Nephron progenitor cell (in vitro differentiated cells): ENCODE measurements around the gene SRSF4.

Source experiments
- DNase-seq: peaks from one replicate; pipeline ENCODE4 v3.0.0; 2021
- H3K27ac Mint-ChIP-seq: 2 replicates; pipeline ENCODE4 v1.8.0; 2021; ENCODE audit warnings: mild to moderate bottlenecking, moderate library complexity, mixed read lengths
- H3K27me3 Mint-ChIP-seq: 2 replicates; pipeline ENCODE4 v1.8.0; 2021; ENCODE audit warnings: mild to moderate bottlenecking, low read depth, mixed read lengths; ENCODE audit not compliant: poor library complexity
- H3K36me3 Mint-ChIP-seq: 2 replicates; pipeline ENCODE4 v1.8.0; 2021; ENCODE audit warnings: low read depth, mixed read lengths
- H3K4me1 Mint-ChIP-seq: 2 replicates; pipeline ENCODE4 v1.8.0; 2021; ENCODE audit warnings: mixed read lengths
- H3K4me3 Mint-ChIP-seq: 2 replicates; pipeline ENCODE4 v1.8.0; 2021; ENCODE audit warnings: mild to moderate bottlenecking, moderate library complexity, mixed read lengths
- H3K9me3 Mint-ChIP-seq: 2 replicates; pipeline ENCODE4 v1.8.0; 2021; ENCODE audit warnings: mild to moderate bottlenecking, moderate library complexity, mixed read lengths
- CTCF ChIP-seq: fragments of 200-600 bp; sonication (generic); IDR thresholded peaks from 2 replicates; pipeline ENCODE4 v1.5.0; 2021; ENCODE audit warnings: antibody characterized with exemption

Gene SRSF4

GRCh38 chr1:29121936-29122681 lies 59.6 kb downstream of the SRSF4 start:
- no peak for TF ChIP-seq CTCF
- Mint-ChIP-seq H3K27ac (no peak overlapping the region), H3K36me3 (peaks cover 29% of the 10 kb centered on the region), H3K27me3 (peaks cover 58% of the 10 kb centered on the region), H3K9me3 (no peaks in the 10 kb centered on the region), H3K4me1 (peaks cover 10% of the 10 kb centered on the region), H3K4me3 (peak overlapping the region; percentile 70)
- peak; percentile 56 for DNase-seq

- Mint-ChIP-seq H3K9me3 (no peaks in the 10 kb centered on the region), H3K4me1 (peaks cover 10% of the 10 kb centered on the region), H3K4me3 (no peak overlapping the region), H3K36me3 (peaks cover 35% of the 10 kb centered on the region), H3K27ac (no peak overlapping the region), H3K27me3 (peaks cover 60% of the 10 kb centered on the region)
- DNase-seq, result peak; percentile 59
- no peak for TF ChIP-seq CTCF
Observed at GRCh38 chr1:29121516-29121935, 60.2 kb downstream of the SRSF4 start.

GRCh38 chr1:29120947-29121485 lies 60.7 kb downstream of the SRSF4 start:
- peak; percentile 79 for DNase-seq
- Mint-ChIP-seq H3K4me3 (peak overlapping the region; percentile 30), H3K9me3 (no peaks in the 10 kb centered on the region), H3K27me3 (peaks cover 60% of the 10 kb centered on the region), H3K27ac (no peak overlapping the region), H3K36me3 (peaks cover 40% of the 10 kb centered on the region), H3K4me1 (peaks cover 9% of the 10 kb centered on the region)
- peak; percentile 70 for TF ChIP-seq CTCF

GRCh38 chr1:29120367-29120766 lies 61.3 kb downstream of the SRSF4 start:
- Mint-ChIP-seq H3K27me3 (peaks cover 60% of the 10 kb centered on the region), H3K36me3 (peaks cover 46% of the 10 kb centered on the region), H3K27ac (no peak overlapping the region), H3K9me3 (no peaks in the 10 kb centered on the region), H3K4me1 (peaks cover 2% of the 10 kb centered on the region), H3K4me3 (no peak overlapping the region)
- TF ChIP-seq CTCF, result no peak
- DNase-seq, result no peak

- no peak for DNase-seq
- no peak for TF ChIP-seq CTCF
- Mint-ChIP-seq H3K4me3 (no peak overlapping the region), H3K36me3 (peaks cover 52% of the 10 kb centered on the region), H3K4me1 (no peaks in the 10 kb centered on the region), H3K27me3 (peaks cover 56% of the 10 kb centered on the region), H3K27ac (no peak overlapping the region), H3K9me3 (no peaks in the 10 kb centered on the region)
Observed at GRCh38 chr1:29119121-29119929, 62.4 kb downstream of the SRSF4 start.
